ENCODE measurements around the gene DSG3.

- TF ChIP-seq CTCF (IDR thresholded peaks at IDR 0.05) (no peak), POLR2A (IDR thresholded peaks at IDR 0.05) (no peak)
Observed at GRCh38 chr18:31451625-31452024, 4.1 kb downstream of the DSG3 start.
